PC-3 (cell line): ENCODE data around the gene IL1RAP.

Source experiments
- EZH2phosphoT487 ChIP-seq: fragments of 300-600 bp; sonication (generic); IDR thresholded peaks from 2 replicates; pipeline ENCODE4 v1.6.1; 2018; ENCODE audit warnings: mild to moderate bottlenecking, antibody characterized with exemption, low read length, borderline replicate concordance
- TF ChIP-seq, protein P1 (sequence below): fragments of 300-600 bp; sonication (generic); conservative IDR thresholded peaks from 2 replicates; pipeline ENCODE4 v1.5.1; 2017; ENCODE audit warnings: antibody characterized with exemption, low read depth, mild to moderate bottlenecking, low read length

DNA sequence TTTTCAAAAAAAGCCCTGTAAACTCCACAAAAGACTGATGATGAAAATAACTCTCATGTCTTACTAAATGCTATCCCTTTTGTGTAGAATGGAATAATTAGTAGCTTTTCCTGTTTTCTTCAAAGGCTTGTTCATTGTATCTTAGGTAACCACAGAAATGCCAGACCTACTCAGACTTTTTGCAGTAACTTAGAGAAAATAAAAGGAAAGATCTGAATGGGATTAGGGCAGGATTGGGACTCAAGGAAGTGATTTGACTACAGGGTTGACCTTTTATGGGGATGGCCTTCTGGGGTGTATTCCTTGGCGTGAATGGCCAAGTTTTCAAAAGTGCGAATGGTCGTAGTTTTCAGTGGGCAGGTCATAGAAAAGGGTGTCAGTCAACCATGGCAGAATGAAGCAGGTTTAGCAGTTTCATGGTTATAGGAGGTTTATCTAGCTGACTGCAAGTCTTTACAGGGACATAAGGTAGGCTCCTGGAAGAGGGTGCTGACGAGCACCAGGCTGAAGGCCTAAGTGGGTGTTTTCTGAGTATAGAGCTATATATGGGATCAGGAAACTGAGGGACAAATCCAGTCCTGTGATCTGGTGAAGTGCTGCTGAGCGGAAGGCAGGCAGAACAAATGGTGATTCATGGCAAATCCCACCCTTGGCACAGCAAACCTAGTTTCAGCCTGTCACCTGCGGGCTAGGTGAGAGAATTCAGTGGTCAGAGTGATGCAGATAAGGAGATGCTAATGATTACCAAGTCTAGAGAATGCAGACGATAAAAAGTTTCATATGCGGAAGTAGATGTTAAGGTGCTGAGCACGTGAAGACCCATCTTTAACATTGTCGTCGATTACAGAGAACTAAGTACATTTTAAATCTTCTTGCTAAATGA is 46.4 kb downstream of the IL1RAP start:
- TF ChIP-seq, protein P1, sequence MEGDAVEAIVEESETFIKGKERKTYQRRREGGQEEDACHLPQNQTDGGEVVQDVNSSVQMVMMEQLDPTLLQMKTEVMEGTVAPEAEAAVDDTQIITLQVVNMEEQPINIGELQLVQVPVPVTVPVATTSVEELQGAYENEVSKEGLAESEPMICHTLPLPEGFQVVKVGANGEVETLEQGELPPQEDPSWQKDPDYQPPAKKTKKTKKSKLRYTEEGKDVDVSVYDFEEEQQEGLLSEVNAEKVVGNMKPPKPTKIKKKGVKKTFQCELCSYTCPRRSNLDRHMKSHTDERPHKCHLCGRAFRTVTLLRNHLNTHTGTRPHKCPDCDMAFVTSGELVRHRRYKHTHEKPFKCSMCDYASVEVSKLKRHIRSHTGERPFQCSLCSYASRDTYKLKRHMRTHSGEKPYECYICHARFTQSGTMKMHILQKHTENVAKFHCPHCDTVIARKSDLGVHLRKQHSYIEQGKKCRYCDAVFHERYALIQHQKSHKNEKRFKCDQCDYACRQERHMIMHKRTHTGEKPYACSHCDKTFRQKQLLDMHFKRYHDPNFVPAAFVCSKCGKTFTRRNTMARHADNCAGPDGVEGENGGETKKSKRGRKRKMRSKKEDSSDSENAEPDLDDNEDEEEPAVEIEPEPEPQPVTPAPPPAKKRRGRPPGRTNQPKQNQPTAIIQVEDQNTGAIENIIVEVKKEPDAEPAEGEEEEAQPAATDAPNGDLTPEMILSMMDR: no peak
- TF ChIP-seq EZH2phosphoT487: no peak
